NCI-H2227 treated with DMSO at 0.1 percent for 48 hours (cell line): Measurements from ENCODE around the gene DLX2.

Experiments used
- DNase-seq: peaks from one replicate; lab custom pipeline; 2025; lab: John Stamatoyannopoulos, UW

The DLX2 gene

GRCh38 chr2:172094294-172095145 is 8.2 kb downstream of the DLX2 start:
- DNase-seq = no peak

GRCh38 chr2:172093416-172094293 is 9.0 kb downstream of the DLX2 start:
- no peak for DNase-seq

- DNase-seq = no peak
These were observed 9.8 kb downstream of the DLX2 start for GRCh38 chr2:172092716-172093415.

GRCh38 chr2:172091761-172092566 is 10.7 kb downstream of the DLX2 start:
- no peak for DNase-seq

GRCh38 chr2:172091000-172091641 is 11.6 kb downstream of the DLX2 start:
- no peak for DNase-seq

GRCh38 chr2:172090044-172090961 is 12.4 kb downstream of the DLX2 start:
- DNase-seq = no peak

GRCh38 chr2:172089633-172090032 is 13.1 kb downstream of the DLX2 start:
- no peak for DNase-seq

- DNase-seq = no peak
These were observed 13.6 kb downstream of the DLX2 start for GRCh38 chr2:172089005-172089504.

- DNase-seq = no peak
These were observed 14.3 kb downstream of the DLX2 start for GRCh38 chr2:172088245-172089004.

- DNase-seq = no peak
These were observed 14.9 kb downstream of the DLX2 start for GRCh38 chr2:172087780-172088244.

GRCh38 chr2:172087207-172087779 is 15.4 kb downstream of the DLX2 start:
- no peak for DNase-seq

GRCh38 chr2:172086241-172087206 is 16.2 kb downstream of the DLX2 start:
- DNase-seq = no peak

- no peak for DNase-seq
These were observed 17.1 kb downstream of the DLX2 start, which contains the start of gene DLX1 for GRCh38 chr2:172085460-172086159. TSS of gene DLX1 (plus strand) at chr2:172085507. CDS start at chr2:172085678, 171 bp downstream.

- DNase-seq = no peak
These were observed 17.8 kb downstream of the DLX2 start for GRCh38 chr2:172084645-172085459.

GRCh38 chr2:172084395-172084644 is 18.4 kb downstream of the DLX2 start:
- no peak for DNase-seq
